Astrocyte of the hippocampus (primary cell): ENCODE results near the gene MUC20.
"Not testable (repeated sequence)": the region's sequence is repeated elsewhere in the genome, so short reads cannot be mapped to it uniquely, and the experiment has no call there.

Source experiments
- DNase-seq: peaks from one replicate; pipeline ENCODE4 v3.0.0; 2011; ENCODE audit warnings: low read depth, low spot score

The MUC20 gene

DNA sequence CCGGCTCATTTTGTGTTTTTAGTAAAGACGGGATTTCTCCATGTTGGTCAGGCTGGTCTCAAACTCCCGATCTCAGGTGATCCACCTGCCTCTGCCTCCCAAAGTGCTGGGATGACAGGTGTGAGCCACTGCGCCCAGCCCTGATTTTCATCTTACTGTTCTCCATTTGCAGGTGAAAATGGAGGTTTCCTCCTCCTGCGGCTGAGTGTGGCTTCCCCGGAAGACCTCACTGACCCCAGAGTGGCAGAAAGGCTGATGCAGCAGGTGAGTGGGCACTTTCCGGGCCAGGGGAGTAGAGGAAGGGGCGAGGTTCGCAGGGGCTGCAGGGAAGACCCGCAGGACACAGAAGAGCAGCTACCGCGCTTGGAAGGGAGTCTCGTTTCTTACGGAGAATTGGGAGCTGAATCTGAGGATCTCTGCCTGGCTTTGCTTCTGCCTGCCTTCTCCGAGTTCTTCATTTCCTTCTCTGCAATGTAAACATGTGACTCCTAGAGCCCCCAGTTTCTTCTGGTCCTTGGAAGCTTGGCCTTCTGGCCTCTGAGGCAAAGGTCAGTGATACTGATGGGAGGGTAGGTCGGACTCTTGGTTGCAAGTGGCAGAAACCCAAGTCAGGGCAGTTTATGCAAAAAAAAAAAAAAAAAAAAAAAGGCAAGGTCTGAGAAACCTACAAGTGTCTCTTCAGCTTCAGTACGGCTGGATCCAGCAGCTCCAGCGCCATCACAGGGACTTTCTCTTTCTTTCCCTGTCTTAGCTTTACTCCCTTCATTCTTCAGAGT is 8.9 kb downstream of the MUC20 start:
- DNase-seq = no peak

DNA sequence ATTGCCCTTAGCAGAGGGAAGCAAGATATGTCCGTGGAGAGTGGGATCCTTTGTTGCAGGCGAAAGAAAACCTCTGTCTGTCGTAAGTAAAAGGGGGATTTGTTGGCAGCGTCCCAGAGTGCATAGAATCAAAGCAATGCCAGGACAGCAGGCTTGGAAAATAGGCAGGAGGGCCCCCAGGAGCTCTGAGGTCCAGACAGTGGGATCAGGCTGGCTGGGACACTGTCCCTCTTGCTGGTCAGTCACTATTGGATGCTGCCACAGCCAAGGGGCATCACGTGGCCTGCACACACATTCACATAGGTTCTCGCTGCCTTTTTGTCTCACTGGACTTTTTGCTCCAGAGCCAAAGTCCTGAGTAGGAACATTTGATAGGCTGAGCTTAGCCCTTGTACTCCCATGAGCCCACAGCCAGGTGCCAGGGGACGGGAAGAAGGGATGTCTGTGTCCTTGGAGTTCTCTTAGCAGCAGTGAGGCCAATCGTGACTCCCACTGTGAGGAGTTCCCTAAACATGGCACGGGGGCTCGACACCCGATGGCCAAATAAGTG is 10.7 kb downstream of the MUC20 start:
- no peak for DNase-seq

DNA sequence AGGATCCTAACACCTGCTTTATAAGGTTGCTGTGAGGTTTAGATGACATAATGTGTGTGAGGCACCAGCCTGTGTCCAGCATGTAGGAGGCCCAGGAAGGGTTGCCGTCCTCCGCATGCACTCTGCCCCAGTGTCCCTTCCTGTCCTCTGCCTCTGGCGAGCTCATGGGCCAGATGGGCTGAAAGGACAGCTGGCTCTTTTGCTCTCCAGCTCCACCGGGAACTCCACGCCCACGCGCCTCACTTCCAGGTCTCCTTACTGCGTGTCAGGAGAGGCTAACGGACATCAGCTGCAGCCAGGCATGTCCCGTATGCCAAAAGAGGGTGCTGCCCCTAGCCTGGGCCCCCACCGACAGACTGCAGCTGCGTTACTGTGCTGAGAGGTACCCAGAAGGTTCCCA is 12.2 kb downstream of the MUC20 start:
- DNase-seq = no peak

DNA sequence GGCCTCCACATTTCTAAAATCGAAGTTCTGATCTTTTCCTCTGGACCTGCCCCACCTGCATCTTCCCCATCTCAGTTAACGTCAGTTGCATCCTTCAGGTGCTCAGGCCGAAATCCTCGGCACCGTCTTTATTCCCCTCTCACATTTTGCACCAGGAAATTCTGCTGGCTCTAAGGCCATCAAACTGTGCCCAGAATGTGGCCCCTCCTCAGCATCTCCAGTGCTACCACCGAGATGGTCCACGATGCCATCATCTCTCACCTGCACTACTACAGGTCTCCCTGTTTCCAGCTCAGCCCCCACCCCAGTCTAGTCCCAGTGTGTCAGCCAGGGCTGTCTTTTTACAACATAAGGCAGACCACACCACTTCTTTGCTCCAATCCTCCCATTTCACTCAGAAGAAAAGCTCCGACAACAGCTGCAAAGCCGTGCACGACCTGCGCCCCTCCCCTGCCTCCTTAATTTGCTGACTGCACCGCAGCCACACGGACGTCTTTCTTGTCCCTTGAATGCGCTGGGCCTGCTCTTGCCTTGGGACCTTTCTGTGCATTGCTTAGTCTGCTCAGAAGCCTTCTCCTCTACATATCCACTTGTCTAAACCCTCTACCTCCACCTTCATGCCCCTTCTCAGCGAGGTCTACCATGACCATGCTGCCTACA is 14.4 kb downstream of the MUC20 start:
- no peak for DNase-seq

DNA sequence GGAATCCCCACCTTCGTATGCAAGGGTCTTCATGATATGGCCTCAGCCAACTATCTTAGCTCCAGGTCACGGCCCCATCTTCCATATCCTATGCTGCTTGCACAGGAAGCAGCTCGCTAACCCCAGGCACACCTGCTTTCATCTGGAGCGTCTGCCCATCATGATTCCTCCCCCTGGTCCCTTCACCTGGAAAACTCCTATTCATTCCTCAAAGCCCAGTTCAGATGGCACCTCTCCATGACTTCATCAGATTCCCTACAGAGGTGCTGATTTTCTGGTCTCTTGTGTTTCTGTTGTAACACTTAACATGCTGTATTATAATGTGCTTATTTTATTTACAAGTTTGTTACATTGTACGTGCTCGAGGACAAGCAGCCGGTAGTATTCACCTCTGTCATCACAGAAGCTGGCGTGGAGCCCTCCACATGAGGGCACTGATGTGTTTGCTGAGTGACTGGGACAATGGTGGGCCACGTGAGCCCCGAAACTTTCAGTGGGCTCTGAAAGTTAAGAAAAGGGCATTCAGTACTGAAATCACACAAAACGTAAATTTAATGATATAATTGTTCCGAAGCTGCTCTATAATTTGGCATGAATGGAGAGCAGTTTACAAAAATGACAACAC is 16.2 kb downstream of the MUC20 start:
- no peak for DNase-seq

DNA sequence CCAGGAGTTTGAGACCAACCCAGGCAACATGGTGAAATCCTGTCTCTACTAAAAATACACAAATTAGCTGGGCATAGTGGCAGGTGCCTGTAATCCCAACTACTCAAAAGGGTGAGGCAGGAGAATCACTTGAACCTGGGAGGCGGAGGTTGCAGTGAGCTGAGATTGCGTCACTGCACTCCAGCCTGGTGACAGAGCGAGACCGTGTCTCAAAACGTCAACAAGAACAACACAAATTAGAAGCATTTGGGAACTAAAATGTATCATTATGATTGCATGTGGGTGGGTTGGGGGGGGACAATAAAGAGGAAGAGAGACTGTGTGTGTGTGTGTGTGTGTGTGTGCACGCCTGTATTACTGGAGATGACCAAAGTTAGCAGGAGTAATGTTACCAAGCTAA is 17.0 kb downstream of the MUC20 start:
- DNase-seq = not testable (repeated sequence)

DNA sequence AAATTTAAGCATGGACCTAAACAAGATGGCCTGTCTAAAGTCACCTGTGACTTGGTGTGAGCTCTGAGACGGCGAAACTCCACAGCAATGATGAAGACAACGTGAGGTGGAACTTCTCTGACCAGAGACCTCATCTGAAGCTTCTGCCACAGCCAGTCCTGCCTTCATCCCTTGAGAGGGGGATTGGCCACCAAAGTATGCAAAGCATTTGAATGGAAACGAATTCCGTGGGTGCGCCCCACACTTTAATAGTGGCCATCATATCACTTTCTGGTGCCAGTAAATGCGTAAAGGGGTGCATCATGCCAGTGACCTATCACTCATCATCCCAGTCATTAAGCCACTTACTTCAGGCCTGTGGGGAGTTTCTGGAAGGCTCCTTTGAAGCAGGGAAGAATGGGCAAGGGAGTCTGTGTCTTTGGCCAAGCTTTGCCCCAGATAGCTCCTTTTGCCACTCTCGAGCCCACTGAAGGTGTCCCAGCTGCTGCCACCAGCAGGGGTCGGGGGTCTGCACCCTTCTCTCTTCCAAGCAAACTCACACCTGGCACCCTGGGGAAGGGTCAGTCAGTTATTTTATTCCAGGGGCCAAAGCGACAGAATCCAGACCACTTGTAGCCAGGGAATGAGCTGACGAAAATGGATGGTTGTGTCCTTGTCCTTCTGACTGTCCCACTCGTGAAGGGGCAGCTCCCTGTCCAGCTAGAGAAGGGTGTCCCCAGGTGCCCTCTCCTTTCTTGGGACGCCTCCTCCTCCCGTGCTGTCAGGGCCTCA is 17.7 kb downstream of the MUC20 start:
- no peak for DNase-seq

DNA sequence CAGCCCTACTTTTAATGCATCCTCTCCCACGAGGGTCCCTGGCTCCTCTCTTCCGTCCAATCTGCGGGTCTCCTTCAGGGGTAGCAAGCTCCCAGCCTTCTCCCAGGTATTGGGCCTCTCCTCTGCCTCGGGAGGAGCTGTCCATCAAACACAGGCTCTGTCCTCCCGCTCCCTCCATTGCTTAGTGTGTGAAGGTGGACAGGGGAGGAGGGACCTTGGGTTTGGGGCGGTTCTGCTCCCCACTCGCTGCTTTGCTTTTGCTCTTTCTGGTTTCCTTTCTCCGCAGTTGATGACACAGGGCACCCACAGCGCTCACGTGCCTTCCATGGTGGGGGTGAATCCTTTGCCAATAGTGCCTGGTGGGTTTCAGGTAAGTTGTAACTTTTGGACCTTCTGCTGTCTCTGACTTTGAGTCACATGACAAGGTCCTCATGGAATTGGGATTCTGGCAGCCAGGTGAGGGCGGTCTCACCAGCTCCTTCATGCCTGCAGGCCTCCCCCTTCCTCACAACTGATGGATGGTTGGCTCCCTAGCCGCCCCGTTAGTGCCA is 18.9 kb downstream of the MUC20 start:
- no peak for DNase-seq

DNA sequence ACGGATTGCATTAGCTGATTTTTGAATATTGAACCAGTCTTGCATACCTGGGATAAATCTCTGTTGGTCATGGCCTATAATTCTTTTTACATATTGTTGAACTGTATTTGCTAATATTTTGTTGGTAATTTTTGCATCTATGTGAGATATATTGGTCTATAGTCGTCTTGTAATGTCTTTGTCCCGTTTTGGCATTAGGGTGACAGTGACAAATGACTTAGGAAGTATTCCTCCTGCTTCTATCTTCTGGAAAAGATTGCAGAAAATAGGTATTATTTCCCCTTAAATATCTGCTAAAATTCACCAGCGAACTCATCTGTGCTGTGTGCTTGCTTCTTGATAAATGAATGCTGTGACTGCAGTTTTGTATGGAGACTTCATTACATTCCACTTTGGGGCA is 23.7 kb downstream of the MUC20 start:
- DNase-seq = no peak

DNA sequence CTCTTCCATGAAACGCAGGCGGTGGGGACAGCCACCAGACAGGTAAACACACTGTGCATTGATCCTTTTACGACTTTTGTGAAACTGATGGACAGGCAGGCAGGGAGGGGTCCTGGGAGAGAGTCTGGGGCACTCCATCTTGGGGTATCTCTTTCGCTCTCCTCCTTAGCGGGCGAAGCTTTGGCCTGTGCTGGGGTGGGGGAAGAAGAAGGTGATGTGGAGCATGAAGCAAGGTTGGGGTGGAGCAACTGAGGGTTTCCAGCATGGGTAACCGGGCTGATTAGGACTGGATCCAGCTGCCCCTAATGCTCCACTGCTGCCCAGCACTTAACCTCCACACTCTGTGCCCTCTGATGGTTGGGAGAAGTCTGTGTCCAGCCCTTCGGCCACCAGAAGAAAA is 25.6 kb downstream of the MUC20 start:
- no peak for DNase-seq

DNA sequence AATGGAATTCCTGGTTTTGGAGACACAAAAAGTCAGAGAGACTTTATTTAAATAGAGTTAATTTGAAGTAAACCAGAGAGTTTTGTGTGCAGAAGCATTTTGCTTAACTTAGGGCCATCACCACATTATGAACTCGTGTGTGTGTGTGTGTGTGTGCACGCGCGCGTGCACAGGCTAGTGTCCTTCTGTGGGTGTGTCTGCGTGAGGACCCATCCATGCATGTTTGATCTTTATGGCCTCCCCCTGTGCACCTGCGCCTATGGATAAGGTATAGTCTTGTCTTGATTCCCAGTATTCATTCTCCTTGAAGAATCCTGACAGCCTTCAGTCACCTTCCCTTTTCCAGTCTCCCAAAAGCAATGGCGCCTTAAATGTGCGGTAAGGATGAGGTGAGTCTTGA is 26.0 kb downstream of the MUC20 start:
- no peak for DNase-seq

DNA sequence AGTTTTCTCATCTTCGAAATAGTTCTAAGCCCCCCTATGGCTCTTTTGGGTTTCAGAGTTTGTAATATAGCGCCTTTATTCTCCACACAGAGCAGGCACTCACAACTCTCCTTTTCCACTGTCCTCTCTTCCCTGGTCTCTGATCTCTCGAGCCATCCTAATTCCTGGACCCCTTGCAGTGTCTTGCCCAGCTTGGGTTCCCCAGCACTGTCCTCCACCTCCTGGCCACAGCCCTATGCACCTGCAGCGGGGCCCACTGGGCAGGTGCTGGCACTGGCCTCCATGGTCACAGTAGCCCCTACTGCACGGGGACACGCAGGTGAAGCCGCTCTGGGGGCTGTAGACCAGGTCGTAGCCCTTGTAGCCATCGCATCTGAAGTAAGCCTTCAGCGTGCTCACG is 27.9 kb downstream of the MUC20 start:
- DNase-seq = no peak

DNA sequence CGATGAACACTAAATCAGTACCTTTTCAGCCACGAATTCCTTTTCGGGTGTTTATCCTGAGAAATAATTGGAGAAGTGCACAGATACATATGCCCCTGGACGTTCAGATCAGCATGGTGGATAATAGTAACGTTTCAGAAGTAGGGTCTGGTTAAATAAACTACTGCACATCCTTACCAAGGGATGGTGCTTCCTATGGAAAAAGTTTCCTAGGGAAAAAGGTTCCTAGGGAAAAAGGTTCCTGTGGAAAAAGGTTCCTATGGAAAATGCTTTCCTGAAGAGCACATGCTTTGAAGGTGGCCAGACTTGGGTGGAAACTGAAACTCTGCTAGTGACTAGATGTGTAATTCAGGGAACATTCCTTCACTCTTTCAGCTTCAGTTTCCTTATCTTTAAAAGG is 28.3 kb downstream of the MUC20 start:
- DNase-seq = not testable (repeated sequence)

DNA sequence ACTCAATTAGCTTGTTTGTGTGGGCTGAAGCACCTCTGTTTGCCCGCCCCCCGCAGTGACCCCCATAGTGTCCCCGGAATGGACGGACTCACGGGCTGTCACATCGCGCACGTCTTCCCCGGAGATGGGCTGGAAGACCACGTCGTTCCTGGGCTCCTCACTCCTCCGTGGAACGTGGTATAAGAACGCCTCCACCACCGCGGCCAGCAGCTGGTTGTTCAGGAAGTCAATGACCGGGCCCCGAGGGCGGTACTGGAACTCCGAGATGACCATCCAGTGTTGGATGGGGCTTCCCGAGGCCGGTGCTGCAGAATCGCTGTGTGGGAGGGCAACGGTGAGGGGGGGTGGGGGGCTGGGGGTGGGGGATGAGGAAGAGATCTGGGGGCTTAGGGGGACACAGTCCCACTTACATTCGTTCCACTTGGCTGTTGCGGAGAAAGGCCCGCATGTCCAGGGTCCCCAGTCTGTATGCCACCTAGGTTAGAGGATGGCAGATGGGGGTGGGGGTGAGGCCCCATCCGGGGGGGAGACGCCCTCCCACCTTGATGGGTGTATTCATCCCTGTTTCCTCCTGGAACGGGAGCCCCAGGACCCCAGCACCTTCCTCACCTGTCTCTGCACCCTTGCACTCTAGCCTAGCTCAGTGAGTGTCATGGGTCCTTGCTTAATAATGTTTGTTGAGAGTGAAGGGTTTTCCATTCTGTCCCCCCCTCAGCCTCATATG is 30.2 kb downstream of the MUC20 start:
- DNase-seq = no peak

DNA sequence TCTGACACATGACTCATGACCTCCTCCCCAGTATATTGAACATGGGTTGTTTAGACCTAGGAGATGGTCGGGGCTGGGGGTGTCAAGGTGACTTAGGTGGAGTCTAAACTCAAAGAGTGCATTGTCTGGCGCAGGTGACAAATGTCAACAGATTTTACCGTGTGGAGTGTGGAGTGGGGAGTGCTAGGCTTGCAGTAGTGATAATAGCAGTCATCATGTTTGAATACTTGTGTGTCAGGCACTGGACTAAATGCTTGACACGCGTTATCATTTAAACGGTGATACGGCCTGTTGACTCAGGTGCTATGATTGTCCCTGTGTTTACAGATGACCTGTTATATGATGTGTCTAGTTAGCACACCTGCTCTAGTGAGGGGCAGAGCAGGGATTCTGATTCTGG is 30.8 kb downstream of the MUC20 start:
- no peak for DNase-seq

DNA sequence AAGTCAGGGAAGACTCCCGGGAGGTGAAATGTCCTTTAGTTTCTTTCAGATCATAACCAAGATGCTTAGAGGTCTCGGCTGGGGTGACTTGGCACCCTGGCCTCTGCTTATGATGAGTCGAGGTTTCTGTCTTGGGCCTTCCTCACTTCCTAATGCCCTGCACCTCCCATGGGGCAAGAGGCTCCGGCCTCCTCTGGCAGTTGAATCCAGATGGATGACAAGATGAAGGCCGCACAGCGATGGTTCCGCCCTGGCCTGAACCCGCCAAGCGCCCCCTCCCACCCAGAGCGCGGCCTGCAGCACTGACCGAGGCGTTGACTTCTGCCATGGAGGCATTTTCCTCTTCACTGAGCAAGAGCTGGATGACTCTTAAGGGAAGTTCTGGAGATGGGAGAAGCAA is 31.3 kb downstream of the MUC20 start:
- no peak for DNase-seq

DNA sequence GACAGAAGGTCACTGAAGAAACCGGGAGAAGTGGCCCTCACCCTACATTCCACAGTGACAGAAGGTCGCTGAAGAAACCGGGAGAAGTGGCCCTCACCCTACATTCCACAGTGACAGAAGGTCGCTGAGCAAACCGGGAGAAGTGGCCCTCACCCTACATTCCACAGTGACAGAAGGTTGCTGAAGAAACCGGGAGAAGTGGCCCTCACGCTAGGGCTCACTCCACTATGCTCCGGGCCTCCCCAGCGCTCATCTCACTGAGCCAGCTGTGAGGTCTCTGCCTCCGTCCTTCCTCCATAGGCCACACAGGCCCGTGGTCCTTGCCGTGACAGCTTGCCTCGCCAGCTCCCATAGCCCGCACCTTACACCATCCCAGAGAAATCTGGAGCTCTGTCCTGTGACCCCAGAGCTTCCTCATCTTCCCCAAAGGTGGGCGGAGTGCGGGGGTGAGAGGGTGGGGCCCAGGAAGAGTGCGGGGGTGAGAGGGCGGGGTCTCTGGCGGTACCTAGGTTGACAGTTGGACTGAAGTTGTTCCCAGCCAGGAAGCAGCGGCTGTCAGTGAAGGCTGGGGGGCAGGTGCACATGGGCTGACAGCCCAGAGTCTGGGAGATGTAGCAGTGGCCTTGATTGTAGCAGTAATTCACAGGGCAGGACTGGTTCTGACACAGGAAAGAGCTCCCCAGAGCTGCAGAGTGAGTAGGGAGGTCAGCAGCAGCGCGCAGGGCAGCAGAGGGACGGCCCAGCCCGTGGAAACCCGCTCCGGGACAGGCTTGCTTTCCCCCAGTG is 32.0 kb downstream of the MUC20 start:
- no peak for DNase-seq

DNA sequence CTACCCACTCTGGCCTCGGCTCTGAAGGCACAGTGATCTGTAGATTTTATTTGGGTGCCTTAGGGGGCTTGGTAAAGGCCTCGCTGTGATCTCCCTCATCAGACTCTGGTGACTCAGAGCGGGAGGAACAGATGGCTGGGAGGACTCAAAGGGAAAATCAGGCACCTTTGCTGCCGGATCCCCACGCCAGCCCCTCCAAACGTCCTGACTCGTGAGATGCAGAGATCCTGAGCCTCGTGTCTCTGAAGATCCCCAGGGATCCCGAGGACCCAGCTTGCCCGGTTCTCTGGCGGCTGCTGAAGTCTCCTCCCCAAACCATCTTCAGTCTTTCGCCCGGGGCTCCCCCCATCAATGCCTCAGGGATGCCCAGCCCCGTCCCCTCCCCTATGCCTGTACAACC is 32.8 kb downstream of the MUC20 start:
- DNase-seq = no peak

DNA sequence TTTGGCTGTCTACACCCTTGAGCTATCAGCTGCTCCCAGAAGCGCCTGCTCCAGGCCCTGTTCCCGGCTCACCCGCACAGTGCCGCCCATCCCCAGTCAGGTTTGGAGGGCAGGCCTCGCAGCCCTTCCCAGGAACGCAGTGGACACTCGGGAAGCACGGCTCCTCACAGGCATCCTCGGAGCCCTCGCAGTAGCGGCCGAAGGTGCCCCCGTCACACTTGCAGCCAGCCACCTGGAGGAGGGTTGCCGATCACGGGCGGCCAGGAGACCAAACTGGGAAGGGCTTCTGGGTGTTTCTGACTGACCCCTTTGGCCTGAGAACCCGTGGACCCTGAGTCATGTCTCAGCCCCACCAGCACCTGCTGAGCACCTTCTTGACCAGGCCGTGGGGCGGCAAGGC is 33.4 kb downstream of the MUC20 start:
- no peak for DNase-seq

DNA sequence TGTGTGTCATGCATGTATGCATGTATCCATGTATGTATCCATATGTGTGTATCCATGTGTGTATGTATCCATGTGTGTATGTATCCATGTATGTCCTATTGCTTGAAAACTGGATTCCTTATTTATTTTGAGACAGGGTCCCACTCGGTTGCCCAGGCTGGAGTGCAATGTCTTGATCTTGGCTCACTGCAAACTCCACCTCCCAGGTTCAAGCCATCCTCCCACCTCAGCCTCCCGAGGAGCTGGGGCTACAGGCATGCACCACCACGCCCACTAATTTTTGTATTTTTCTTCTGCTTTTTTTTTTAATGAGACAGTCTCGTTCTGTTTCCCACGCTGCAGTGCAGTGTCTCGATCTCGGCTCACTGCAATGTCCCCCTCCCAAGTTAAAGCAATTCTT is 34.1 kb downstream of the MUC20 start:
- DNase-seq = no peak
